GM19240 (cell line): ENCODE results near the gene KIAA1614.

ENCODE experiments used
- DNase-seq: peaks from one replicate; pipeline ENCODE4 v3.0.0; 2011; ENCODE audit warnings: low spot score; ENCODE audit not compliant: insufficient read length

KIAA1614 gene

DNA sequence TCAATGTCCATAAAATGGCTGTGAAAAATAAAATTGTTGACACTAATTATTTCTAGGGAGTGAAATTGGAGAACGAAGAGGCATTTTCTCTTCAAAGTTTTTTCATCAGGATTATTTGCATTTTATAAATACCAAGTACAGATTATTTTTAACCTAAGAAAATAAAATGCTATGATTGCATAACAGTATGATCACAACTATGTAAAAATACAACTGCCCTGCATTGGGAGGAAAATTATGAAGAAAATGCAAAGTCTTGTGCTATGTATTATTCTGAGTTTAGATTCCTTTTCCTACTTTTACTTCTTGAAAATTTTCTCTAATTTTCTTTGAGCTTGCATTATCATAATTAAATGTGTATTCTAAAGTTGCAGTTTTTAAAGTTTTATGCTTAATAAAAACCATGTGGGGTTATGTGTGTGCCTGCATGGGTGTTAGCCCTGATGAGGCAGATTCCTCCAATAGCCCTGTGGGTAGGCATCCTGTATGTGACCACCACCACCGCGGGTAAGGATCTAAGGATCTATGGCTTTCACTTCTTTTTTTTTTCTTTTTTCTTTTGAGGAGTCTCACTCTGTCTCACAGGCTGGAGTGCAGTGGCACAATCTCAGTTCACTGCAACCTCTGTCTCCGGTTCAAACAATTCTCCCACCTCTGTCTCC is 85.3 kb downstream of the KIAA1614 start:
- no peak for DNase-seq
